ENCODE results near the gene ZEB1.
"Not testable (repeated sequence)": the region's sequence is repeated elsewhere in the genome, so short reads cannot be mapped to it uniquely, and the experiment has no call there.

The ZEB1 gene

GRCh38 chr10:31397852-31398251 lies 78.8 kb downstream of the ZEB1 start:
- no peak overlapping the region for H3K27ac ChIP-seq (ENCODE audit: low read depth, low read length)
- H3K9me3 ChIP-seq (ENCODE audit: control insufficient read depth, insufficient read depth, low read depth, low read length) = no peaks in the 10 kb centered on the region
- H3K9ac ChIP-seq (ENCODE audit: low read length) = no peak overlapping the region
- no peaks in the 10 kb centered on the region for H3K4me1 ChIP-seq (ENCODE audit: control insufficient read depth, insufficient read depth, low read length)
- no peaks in the 10 kb centered on the region for H3K36me3 ChIP-seq (ENCODE audit: control insufficient read depth, insufficient read depth, low read length)
- no peak overlapping the region for H3K4me3 ChIP-seq (ENCODE audit: low read depth, low read length)
- H3K27me3 ChIP-seq (ENCODE audit: control insufficient read depth, insufficient read depth, low read length) = no peaks in the 10 kb centered on the region

GRCh38 chr10:31399171-31399570 lies 80.2 kb downstream of the ZEB1 start:
- Histone ChIP-seq H3K9me3 (ENCODE audit: control insufficient read depth, insufficient read depth, low read depth, low read length) (no peaks in the 10 kb centered on the region), H3K27ac (ENCODE audit: low read depth, low read length) (no peak overlapping the region), H3K4me1 (ENCODE audit: control insufficient read depth, insufficient read depth, low read length) (no peaks in the 10 kb centered on the region), H3K4me3 (ENCODE audit: low read depth, low read length) (no peak overlapping the region), H3K36me3 (ENCODE audit: control insufficient read depth, insufficient read depth, low read length) (no peaks in the 10 kb centered on the region), H3K9ac (ENCODE audit: low read length) (no peak overlapping the region), H3K27me3 (ENCODE audit: control insufficient read depth, insufficient read depth, low read length) (no peaks in the 10 kb centered on the region)

GRCh38 chr10:31399631-31400030 lies 80.6 kb downstream of the ZEB1 start:
- no peak overlapping the region for H3K27ac ChIP-seq (ENCODE audit: low read depth, low read length)
- no peaks in the 10 kb centered on the region for H3K9me3 ChIP-seq (ENCODE audit: control insufficient read depth, insufficient read depth, low read depth, low read length)
- H3K9ac ChIP-seq (ENCODE audit: low read length) = no peak overlapping the region
- H3K4me1 ChIP-seq (ENCODE audit: control insufficient read depth, insufficient read depth, low read length) = no peaks in the 10 kb centered on the region
- no peak overlapping the region for H3K4me3 ChIP-seq (ENCODE audit: low read depth, low read length)
- H3K27me3 ChIP-seq (ENCODE audit: control insufficient read depth, insufficient read depth, low read length) = no peaks in the 10 kb centered on the region
- H3K36me3 ChIP-seq (ENCODE audit: control insufficient read depth, insufficient read depth, low read length) = no peaks in the 10 kb centered on the region

- Histone ChIP-seq H3K36me3 (ENCODE audit: control insufficient read depth, insufficient read depth, low read length) (no peaks in the 10 kb centered on the region), H3K9me3 (ENCODE audit: control insufficient read depth, insufficient read depth, low read depth, low read length) (no peaks in the 10 kb centered on the region), H3K4me3 (ENCODE audit: low read depth, low read length) (no peak overlapping the region), H3K9ac (ENCODE audit: low read length) (no peak overlapping the region), H3K4me1 (ENCODE audit: control insufficient read depth, insufficient read depth, low read length) (no peaks in the 10 kb centered on the region), H3K27ac (ENCODE audit: low read depth, low read length) (no peak overlapping the region), H3K27me3 (ENCODE audit: control insufficient read depth, insufficient read depth, low read length) (no peaks in the 10 kb centered on the region)
These were observed 82.3 kb downstream of the ZEB1 start for GRCh38 chr10:31401287-31401686.

GRCh38 chr10:31404640-31405039 lies 85.6 kb downstream of the ZEB1 start:
- no peaks in the 10 kb centered on the region for H3K9me3 ChIP-seq (ENCODE audit: control insufficient read depth, insufficient read depth, low read depth, low read length)
- no peaks in the 10 kb centered on the region for H3K27me3 ChIP-seq (ENCODE audit: control insufficient read depth, insufficient read depth, low read length)
- no peak overlapping the region for H3K27ac ChIP-seq (ENCODE audit: low read depth, low read length)
- H3K9ac ChIP-seq (ENCODE audit: low read length) = no peak overlapping the region
- H3K36me3 ChIP-seq (ENCODE audit: control insufficient read depth, insufficient read depth, low read length) = no peaks in the 10 kb centered on the region
- H3K4me1 ChIP-seq (ENCODE audit: control insufficient read depth, insufficient read depth, low read length) = no peaks in the 10 kb centered on the region
- no peak overlapping the region for H3K4me3 ChIP-seq (ENCODE audit: low read depth, low read length)

GRCh38 chr10:31405829-31406228 lies 86.8 kb downstream of the ZEB1 start:
- H3K27ac ChIP-seq (ENCODE audit: low read depth, low read length); H3K27me3 ChIP-seq (ENCODE audit: control insufficient read depth, insufficient read depth, low read length); H3K4me1 ChIP-seq (ENCODE audit: control insufficient read depth, insufficient read depth, low read length); H3K9ac ChIP-seq (ENCODE audit: low read length); H3K9me3 ChIP-seq (ENCODE audit: control insufficient read depth, insufficient read depth, low read depth, low read length); H3K4me3 ChIP-seq (ENCODE audit: low read depth, low read length); H3K36me3 ChIP-seq (ENCODE audit: control insufficient read depth, insufficient read depth, low read length): not testable (repeated sequence)

GRCh38 chr10:31412397-31412796 lies 93.4 kb downstream of the ZEB1 start:
- not testable (repeated sequence) for H3K27me3 ChIP-seq (ENCODE audit: control insufficient read depth, insufficient read depth, low read length)

GRCh38 chr10:31413325-31413724 lies 94.3 kb downstream of the ZEB1 start:
- H3K4me1 ChIP-seq (ENCODE audit: control insufficient read depth, insufficient read depth, low read length) = no peaks in the 10 kb centered on the region
- no peak overlapping the region for H3K27ac ChIP-seq (ENCODE audit: low read depth, low read length)
- H3K9me3 ChIP-seq (ENCODE audit: control insufficient read depth, insufficient read depth, low read depth, low read length) = no peaks in the 10 kb centered on the region
- no peak overlapping the region for H3K4me3 ChIP-seq (ENCODE audit: low read depth, low read length)
- H3K9ac ChIP-seq (ENCODE audit: low read length) = no peak overlapping the region
- no peaks in the 10 kb centered on the region for H3K27me3 ChIP-seq (ENCODE audit: control insufficient read depth, insufficient read depth, low read length)
- no peaks in the 10 kb centered on the region for H3K36me3 ChIP-seq (ENCODE audit: control insufficient read depth, insufficient read depth, low read length)

More at GRCh38 chr10:31412397-31412796, 93.4 kb downstream of the ZEB1 start:
- not testable (repeated sequence) for H3K36me3 ChIP-seq (ENCODE audit: control insufficient read depth, insufficient read depth, low read length); H3K27ac ChIP-seq (ENCODE audit: low read depth, low read length); H3K4me3 ChIP-seq (ENCODE audit: low read depth, low read length); H3K9ac ChIP-seq (ENCODE audit: low read length); H3K9me3 ChIP-seq (ENCODE audit: control insufficient read depth, insufficient read depth, low read depth, low read length); H3K4me1 ChIP-seq (ENCODE audit: control insufficient read depth, insufficient read depth, low read length)

GRCh38 chr10:31418481-31418880 lies 99.5 kb downstream of the ZEB1 start:
- Histone ChIP-seq H3K9me3 (ENCODE audit: control insufficient read depth, insufficient read depth, low read depth, low read length) (no peaks in the 10 kb centered on the region), H3K36me3 (ENCODE audit: control insufficient read depth, insufficient read depth, low read length) (no peaks in the 10 kb centered on the region), H3K4me1 (ENCODE audit: control insufficient read depth, insufficient read depth, low read length) (no peaks in the 10 kb centered on the region), H3K27ac (ENCODE audit: low read depth, low read length) (no peak overlapping the region), H3K9ac (ENCODE audit: low read length) (no peak overlapping the region), H3K4me3 (ENCODE audit: low read depth, low read length) (no peak overlapping the region), H3K27me3 (ENCODE audit: control insufficient read depth, insufficient read depth, low read length) (no peaks in the 10 kb centered on the region)

GRCh38 chr10:31419394-31420063 lies 100.5 kb downstream of the ZEB1 start:
- H3K4me3 ChIP-seq (ENCODE audit: low read depth, low read length) = no peak overlapping the region
- H3K36me3 ChIP-seq (ENCODE audit: control insufficient read depth, insufficient read depth, low read length) = no peaks in the 10 kb centered on the region

GRCh38 chr10:31421322-31421721 lies 102.3 kb downstream of the ZEB1 start:
- Histone ChIP-seq H3K9me3 (ENCODE audit: control insufficient read depth, insufficient read depth, low read depth, low read length) (no peaks in the 10 kb centered on the region), H3K36me3 (ENCODE audit: control insufficient read depth, insufficient read depth, low read length) (no peaks in the 10 kb centered on the region), H3K4me1 (ENCODE audit: control insufficient read depth, insufficient read depth, low read length) (no peaks in the 10 kb centered on the region), H3K9ac (ENCODE audit: low read length) (no peak overlapping the region), H3K27ac (ENCODE audit: low read depth, low read length) (no peak overlapping the region), H3K4me3 (ENCODE audit: low read depth, low read length) (no peak overlapping the region), H3K27me3 (ENCODE audit: control insufficient read depth, insufficient read depth, low read length) (no peaks in the 10 kb centered on the region)

More at GRCh38 chr10:31419394-31420063, 100.5 kb downstream of the ZEB1 start:
- H3K27ac ChIP-seq (ENCODE audit: low read depth, low read length) = no peak overlapping the region
- H3K4me1 ChIP-seq (ENCODE audit: control insufficient read depth, insufficient read depth, low read length) = no peaks in the 10 kb centered on the region
- H3K9ac ChIP-seq (ENCODE audit: low read length) = no peak overlapping the region
- H3K9me3 ChIP-seq (ENCODE audit: control insufficient read depth, insufficient read depth, low read depth, low read length) = no peaks in the 10 kb centered on the region
- H3K27me3 ChIP-seq (ENCODE audit: control insufficient read depth, insufficient read depth, low read length) = no peaks in the 10 kb centered on the region

GRCh38 chr10:31422634-31423033 lies 103.6 kb downstream of the ZEB1 start:
- Histone ChIP-seq H3K9ac (ENCODE audit: low read length) (no peak overlapping the region), H3K36me3 (ENCODE audit: control insufficient read depth, insufficient read depth, low read length) (no peaks in the 10 kb centered on the region), H3K4me3 (ENCODE audit: low read depth, low read length) (no peak overlapping the region), H3K27ac (ENCODE audit: low read depth, low read length) (no peak overlapping the region), H3K9me3 (ENCODE audit: control insufficient read depth, insufficient read depth, low read depth, low read length) (no peaks in the 10 kb centered on the region), H3K4me1 (ENCODE audit: control insufficient read depth, insufficient read depth, low read length) (no peaks in the 10 kb centered on the region), H3K27me3 (ENCODE audit: control insufficient read depth, insufficient read depth, low read length) (no peaks in the 10 kb centered on the region)
